Sigmoid colon (tissue), 4 donors: Measurements from ENCODE around the gene CCDC91.

Experiments used
- CTCF ChIP-seq, 4 experiments: fragments of 450-650 bp in 3 of 4; fragments of 200-600 bp in 1 of 4; IDR thresholded peaks; one replicate each; pipeline ENCODE4 v1.5.1; 2016 to 2019; ENCODE audit warnings: antibody characterized with exemption in 4 of 4, mild to moderate bottlenecking in 3 of 4, moderate library complexity in 2 of 4
- EP300 ChIP-seq, 4 donors: sonication (generic); formaldehyde crosslinking; IDR thresholded peaks; one replicate each; pipeline ENCODE4 v1.6.1; 2017; ENCODE audit warnings: antibody characterized with exemption in 4 of 4

- TF ChIP-seq EP300 (IDR thresholded peaks at IDR 0.05), result no peak
- no peak for TF ChIP-seq CTCF (IDR thresholded peaks at IDR 0.05)
These were observed 365.5 kb downstream of the CCDC91 start for GRCh38 chr12:28555748-28556147.
